ENCODE data around the gene ZNF544. TPM values are rescaled to one million over a fixed set of nuclear protein-coding genes. Genes with fewer than 3 reads are reported as not detected.

The ZNF544 gene
- total and polyA plus RNA-seq, 2 of the 8 experiments (the other 6 are each of a cell fraction or from before 2014, with no cell fraction given) = 48.8 to 60.8 TPM

GRCh38 chr19:58217069-58217481 lies 11.6 kb upstream of the ZNF544 start:
- H3K23me2 ChIP-seq (ENCODE audit: low read depth, low read length) = no peaks in the 10 kb centered on the region
- POLR2A ChIA-PET (ENCODE audit: partially characterized antibody) = interaction anchor here (0.8 kb wide), 1 partner anchor 13 kb away, joined by 4 read pairs; no protein-coding TSS in a partner anchor
- no peak for DNase-seq (ENCODE audit: low read depth in 1 of 2, low spot score in 2 of 2)

More at GRCh38 chr19:58217069-58217481, 11.6 kb upstream of the ZNF544 start:
- H3K4ac ChIP-seq (replicated peaks; ENCODE audit: insufficient read length, low read depth, low read length) = no peak overlapping the region
- no peak overlapping the region for H3K56ac ChIP-seq (replicated peaks; ENCODE audit: insufficient read length, low read depth, low read length)
- H2BK15ac ChIP-seq (ENCODE audit: low read length) = no peak overlapping the region
- H4K20me1 ChIP-seq (replicated peaks in 1 of 2; ENCODE audit: control insufficient read depth in 1 of 2, insufficient read depth in 2 of 2, low read length in 2 of 2) = no peaks in the 10 kb centered on the region
- H2BK20ac ChIP-seq (ENCODE audit: low read length) = no peak overlapping the region
- no peak overlapping the region for H2AFZ ChIP-seq (ENCODE audit: low read length)
- H4K5ac ChIP-seq (ENCODE audit: insufficient read length, low read depth, low read length) = no peak overlapping the region
- no peak for FAIRE-seq
- TF ChIP-seq RFX5 (IDR thresholded peaks at IDR 0.05; ENCODE audit: borderline replicate concordance, low read depth, low read length) (peak; percentile 68; the same call in 1 of the 2 replicates), TAF7 (optimal IDR thresholded peaks at IDR 0.05; ENCODE audit: borderline replicate concordance, low read depth, low read length) (no peak)
- H3K79me1 ChIP-seq (ENCODE audit: low read depth, low read length) = no peaks in the 10 kb centered on the region
- no peak overlapping the region for H3K4me3 ChIP-seq (ENCODE audit: extremely low read depth in 1 of 4, insufficient read depth in 2 of 4, low read depth in 3 of 4, low read length in 4 of 4)
- H2BK120ac ChIP-seq (replicated peaks; ENCODE audit: low read depth, low read length) = no peak overlapping the region
- H3K14ac ChIP-seq (ENCODE audit: insufficient read length) = no peak overlapping the region
- CTCF ChIA-PET (ENCODE audit: partially characterized antibody) = no interaction called here
- no peak overlapping the region for H3K9ac ChIP-seq (replicated peaks in 1 of 4; ENCODE audit: extremely low read depth in 1 of 4, low read depth in 3 of 4, low read length in 3 of 4)
- no peaks in the 10 kb centered on the region for H3K27me3 ChIP-seq (replicated peaks in 1 of 4; ENCODE audit: control insufficient read depth in 3 of 4, extremely low read depth in 1 of 4, insufficient read depth in 3 of 4, low read length in 3 of 4)
- no peak overlapping the region for H3K18ac ChIP-seq (ENCODE audit: extremely low read depth, low read length)
- 92% methylated on average over 31 of the region's 34 CpGs; no CpG with 5 or more reads in 1 of the 2 experiments for whole genome bisulfite sequencing, 2 experiments (ENCODE audit: extremely low coverage in 1 of 2, insufficient coverage in 1 of 2, insufficient read length in 1 of 2, insufficient replicate concordance in 2 of 2, low coverage in 1 of 2, low lambda C conversion rate in 2 of 2, missing lambda C conversion rate in 1 of 2)
- H3K4me2 ChIP-seq (ENCODE audit: insufficient read depth in 1 of 2, low read depth in 2 of 2, low read length in 2 of 2) = no peak overlapping the region
- H2BK5ac ChIP-seq (ENCODE audit: low read depth, low read length) = no peak overlapping the region
- no peak overlapping the region for H2AK5ac ChIP-seq (ENCODE audit: low read depth, low read length)
- H3K27ac ChIP-seq (ENCODE audit: low read depth, low read length) = no peak overlapping the region
- H3K4me1 ChIP-seq (replicated peaks in 1 of 4; ENCODE audit: control insufficient read depth in 3 of 4, insufficient read depth in 4 of 4, low read length in 3 of 4) = peaks cover 0 to 2% (median 0%) of the 10 kb centered on the region in 4 experiments; a peak in 1 of 7 replicates
- H3K36me3 ChIP-seq (ENCODE audit: control insufficient read depth in 2 of 4, insufficient read depth in 4 of 4, low read length in 3 of 4) = peaks cover 9 to 23% (median 16%) of the 10 kb centered on the region in 4 experiments
- no peak overlapping the region for H2BK12ac ChIP-seq (ENCODE audit: low read depth, low read length)
- no peaks in the 10 kb centered on the region for H3K79me2 ChIP-seq (ENCODE audit: control insufficient read depth in 1 of 2, insufficient read depth in 2 of 2, low read length in 2 of 2)
- H3K23ac ChIP-seq (ENCODE audit: insufficient read length) = no peak overlapping the region
- H3K9me3 ChIP-seq (ENCODE audit: insufficient read depth in 2 of 2, low read depth in 1 of 2, low read length in 1 of 2) = peaks cover 13 to 29% of the 10 kb centered on the region in 2 experiments
- no peak overlapping the region for H4K8ac ChIP-seq (ENCODE audit: extremely low read depth, insufficient read depth, low read length)
- no peak overlapping the region for H4K91ac ChIP-seq (replicated peaks; ENCODE audit: insufficient read length, low read length)

Measured in H1 (cell line).